PC-9 (cell line): ENCODE measurements around the gene TRAPPC3. TPM values are rescaled to one million over a fixed set of nuclear protein-coding genes. Genes with fewer than 3 reads are reported as not detected.
A peak's percentile ranks its signal among the peaks of the same experiment; 100 is the strongest.

Source experiments
- BruUV-seq: library from RNA; stranded (reverse); fragments of 400-500 nt; replicated peaks from 2 replicates; lab custom pipeline; 2021; lab: Mats Ljungman, UMichigan
- CTCF ChIA-PET: fragments of 300-600 bp; sonication (Branson Sonifier 250); formaldehyde crosslinking; loops from one replicate; lab custom pipeline; 2022; ENCODE audit warnings: antibody characterized with exemption; lab: Charles Lee
- POLR2A ChIA-PET: fragments of 300-600 bp; sonication (Branson Sonifier 250); formaldehyde crosslinking; loops from one replicate; lab custom pipeline; 2022; ENCODE audit warnings: antibody characterized with exemption; ENCODE audit not compliant: unreplicated experiment; lab: Charles Lee
- DNase-seq, 2 experiments: peaks; one replicate each; pipeline versions ENCODE4 v3.0.0 to v3.0.0-alpha.2; 2015 to 2022; ENCODE audit warnings: mixed read lengths in 1 of 2
- H2AFZ ChIP-seq: fragments of 200-600 bp; sonication (generic); 2 replicates; pipeline ENCODE4 v1.8.1; 2017; ENCODE audit warnings: antibody characterized with exemption
- H3F3A ChIP-seq: fragments of 200-600 bp; sonication (generic); 2 replicates; pipeline ENCODE4 v1.8.1; 2017; ENCODE audit warnings: antibody characterized with exemption, mild to moderate bottlenecking, low read depth; ENCODE audit not compliant: insufficient read depth
- H3K27ac ChIP-seq: fragments of 200-600 bp; sonication (generic); 2 replicates; pipeline ENCODE4 v1.6.1; 2016; ENCODE audit warnings: mixed run types
- H3K27me3 ChIP-seq: fragments of 200-600 bp; sonication (generic); 2 replicates; pipeline ENCODE4 v1.6.1; 2016; ENCODE audit warnings: low read depth, mixed run types; ENCODE audit not compliant: insufficient read depth
- H3K36me3 ChIP-seq: fragments of 200-600 bp; sonication (generic); 2 replicates; pipeline ENCODE4 v1.6.1; 2016; ENCODE audit warnings: low read depth, mixed run types
- H3K4me1 ChIP-seq: fragments of 200-600 bp; sonication (generic); replicated peaks from 2 replicates; pipeline ENCODE4 v1.6.1; 2016; ENCODE audit warnings: mixed run types; ENCODE audit not compliant: insufficient read depth
- H3K4me2 ChIP-seq: fragments of 200-600 bp; sonication (generic); 2 replicates; pipeline ENCODE4 v1.6.1; 2017; ENCODE audit warnings: mixed run types
- H3K4me3 ChIP-seq: fragments of 200-600 bp; sonication (generic); 2 replicates; pipeline ENCODE4 v1.6.1; 2016; ENCODE audit warnings: mixed run types
- H3K79me2 ChIP-seq: fragments of 200-600 bp; sonication (generic); 2 replicates; pipeline ENCODE4 v1.6.1; 2017; ENCODE audit warnings: low read depth, mixed run types
- H3K9me2 ChIP-seq: fragments of 200-600 bp; sonication (generic); 2 replicates; pipeline ENCODE4 v1.8.1; 2017; ENCODE audit warnings: mild to moderate bottlenecking; ENCODE audit not compliant: insufficient read depth
- H3K9me3 ChIP-seq: fragments of 200-600 bp; sonication (generic); 2 replicates; pipeline ENCODE4 v1.8.1; 2016; ENCODE audit warnings: low read depth; ENCODE audit not compliant: insufficient read depth
- H4K20me1 ChIP-seq: fragments of 200-600 bp; sonication (generic); 2 replicates; pipeline ENCODE4 v1.8.1; 2017; ENCODE audit not compliant: insufficient read depth
- CTCF ChIP-seq: fragments of 200-600 bp; sonication (generic); conservative IDR thresholded peaks from 2 replicates; pipeline ENCODE4 v1.6.1; 2017; ENCODE audit warnings: mixed run types, antibody characterized with exemption, mild to moderate bottlenecking, moderate library complexity
- EZH2 ChIP-seq: fragments of 200-600 bp; sonication (generic); IDR thresholded peaks from 2 replicates; pipeline ENCODE4 v1.8.0; 2017; ENCODE audit warnings: antibody characterized with exemption, low read depth
- intact Hi-C: fragments of 100-400 bp; cut with micrococcal nuclease; formaldehyde crosslinking; loops from one replicate; pipeline ENCODE4 v1.10.0; 2022; ENCODE audit not compliant: unreplicated experiment
- total RNA-seq: library from RNA; stranded (reverse); gene quantifications from 2 replicates; pipeline ENCODE4 v1.2.3, GENCODE V29; 2021

Gene TRAPPC3
- total RNA-seq, 1 experiment from 2014 or later: 116 TPM

- BruUV-seq: no TSS peak
- no peaks in the 10 kb centered on the region for H4K20me1 ChIP-seq
- POLR2A ChIA-PET: no interaction called here
- H2AFZ ChIP-seq: no peak overlapping the region
- H3K79me2 ChIP-seq: no peaks in the 10 kb centered on the region
- CTCF ChIA-PET: interaction anchor here (0.6 to 1.3 kb wide), 3 partner anchors 33 to 158 kb away, joined by 6 to 15 read pairs (median 12); no protein-coding TSS in a partner anchor
- H3K4me2 ChIP-seq: peak overlapping the region; percentile 69; the same call in 1 of the 2 replicates
- TF ChIP-seq CTCF (no peak), EZH2 (no peak)
- no peaks in the 10 kb centered on the region for H3K36me3 ChIP-seq
- no peaks in the 10 kb centered on the region for H3K9me2 ChIP-seq
- no peak for DNase-seq
- intact Hi-C loops: loop anchor here (1.0 kb wide), 4 partner anchors 34 to 124 kb away; partner anchors contain the start of genes THRAP3 and TRAPPC3
- no peaks in the 10 kb centered on the region for H3K27me3 ChIP-seq
- no peaks in the 10 kb centered on the region for H3K9me3 ChIP-seq
- H3K27ac ChIP-seq: no peak overlapping the region
- no peak overlapping the region for H3K4me3 ChIP-seq
- peaks cover 9% of the 10 kb centered on the region; the same call in 1 of the 2 replicates for H3F3A ChIP-seq
- H3K4me1 ChIP-seq: peaks cover 4% of the 10 kb centered on the region; the same call in 1 of the 2 replicates
Measured at GRCh38 chr1:36100376-36100775, 48.9 kb downstream of the TRAPPC3 start.

DNA sequence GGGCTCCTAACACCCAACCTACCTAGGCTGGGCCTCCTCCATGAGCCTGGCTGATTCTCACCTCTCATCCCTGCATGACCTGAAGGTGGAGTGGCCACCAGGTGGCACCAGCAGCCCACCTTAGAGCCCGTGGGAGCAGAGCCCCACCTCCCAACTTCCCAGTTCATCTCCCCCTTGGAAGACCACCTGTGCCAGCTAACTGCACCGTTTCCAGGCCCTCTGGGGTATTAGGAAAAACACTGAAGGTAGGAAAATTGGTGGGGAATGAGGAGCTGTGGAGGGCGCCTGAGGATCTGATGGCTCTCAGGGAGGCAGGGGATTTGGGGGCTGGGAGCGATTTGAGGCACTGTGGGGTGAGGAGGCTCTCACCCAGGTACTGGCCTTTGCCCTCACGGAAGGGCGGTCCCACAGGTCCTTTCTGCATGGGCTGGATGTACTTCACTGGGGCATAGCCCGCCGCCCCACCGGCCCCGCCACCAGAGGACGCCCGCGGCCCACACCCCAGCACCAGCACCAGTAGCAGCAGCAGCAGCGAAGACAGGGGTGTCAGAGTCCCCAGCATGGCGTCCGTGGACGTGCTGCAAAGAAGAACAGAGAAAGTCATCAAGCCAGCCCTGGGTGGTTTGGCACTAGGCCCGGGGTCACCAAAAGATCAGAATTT, 49.5 kb downstream of the TRAPPC3 start:
- H3K27me3 ChIP-seq: no peaks in the 10 kb centered on the region
- no peak overlapping the region for H3K4me3 ChIP-seq
- ChIA-PET POLR2A (interaction anchor here (0.7 kb wide), 1 partner anchor 144 kb away, joined by 5 read pairs; no protein-coding TSS in a partner anchor), CTCF (interaction anchor here (0.5 to 1.3 kb wide), 7 partner anchors 10 to 184 kb away, joined by 3 to 15 read pairs (median 6); no protein-coding TSS in a partner anchor)
- BruUV-seq: no TSS peak
- no peaks in the 10 kb centered on the region for H3K79me2 ChIP-seq
- no peaks in the 10 kb centered on the region for H3K9me2 ChIP-seq
- H3F3A ChIP-seq: peaks cover 14% of the 10 kb centered on the region; the same call in 1 of the 2 replicates
- DNase-seq: peak; percentile 71 to 94
- no peaks in the 10 kb centered on the region for H3K9me3 ChIP-seq
- H3K36me3 ChIP-seq: no peaks in the 10 kb centered on the region
- H3K27ac ChIP-seq: no peak overlapping the region
- TF ChIP-seq CTCF (peak; percentile 91), EZH2 (no peak)
- H3K4me1 ChIP-seq: peaks cover 4% of the 10 kb centered on the region; the same call in 1 of the 2 replicates
- intact Hi-C loops: loop anchor here (1.0 to 2.0 kb wide), 7 partner anchors 34 to 320 kb away; partner anchors contain the start of genes THRAP3 and TRAPPC3
- H2AFZ ChIP-seq: no peak overlapping the region
- H4K20me1 ChIP-seq: no peaks in the 10 kb centered on the region
- H3K4me2 ChIP-seq: peak overlapping the region; percentile 69

DNA sequence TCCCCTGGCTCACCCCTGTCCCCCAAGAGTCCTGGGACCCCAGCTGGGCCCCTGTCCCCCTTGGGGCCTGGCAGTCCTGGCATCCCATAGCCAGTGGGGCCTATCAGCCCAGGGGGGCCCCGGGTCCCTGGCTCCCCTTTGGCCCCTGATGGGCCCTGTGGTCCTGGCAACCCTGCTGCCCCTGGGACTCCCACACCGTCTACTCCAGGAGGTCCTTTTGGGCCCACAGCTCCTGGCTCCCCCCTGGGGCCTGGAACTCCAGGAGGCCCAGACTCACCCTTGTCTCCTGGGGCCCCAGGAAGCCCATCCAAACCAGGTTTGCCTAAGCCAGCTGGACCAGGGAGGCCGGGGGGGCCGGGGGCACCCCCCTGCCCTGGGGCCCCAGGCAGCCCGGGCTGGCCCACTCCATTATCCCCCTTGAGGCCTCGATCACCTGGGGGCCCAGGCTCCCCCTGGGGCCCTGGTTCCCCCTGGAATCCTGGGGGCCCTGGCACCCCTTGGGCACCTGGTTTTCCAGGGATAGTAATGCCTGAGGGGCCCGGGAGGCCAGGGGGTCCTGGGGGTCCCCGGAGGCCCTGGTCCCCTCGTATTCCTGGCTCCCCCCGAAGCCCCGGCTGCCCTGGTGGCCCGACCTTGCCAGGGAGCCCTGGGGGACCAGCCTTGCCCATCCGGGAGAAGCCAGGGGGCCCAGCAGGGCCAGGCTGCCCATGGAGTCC, 50.5 kb downstream of the TRAPPC3 start:
- intact Hi-C loops: loop anchor here (1.0 to 2.0 kb wide), 3 partner anchors 186 to 321 kb away; no protein-coding TSS in a partner anchor
- CTCF ChIA-PET: interaction anchor here (0.6 to 0.7 kb wide), 2 partner anchors 38 to 278 kb away, joined by 3 to 17 read pairs; no protein-coding TSS in a partner anchor
- H3K9me3 ChIP-seq: no peaks in the 10 kb centered on the region
- no peaks in the 10 kb centered on the region for H3K9me2 ChIP-seq
- no peak for TF ChIP-seq CTCF
- TF ChIP-seq EZH2: no peak
- peaks cover 18% of the 10 kb centered on the region; the same call in 1 of the 2 replicates for H3F3A ChIP-seq
- no peaks in the 10 kb centered on the region for H3K27me3 ChIP-seq
- H3K79me2 ChIP-seq: no peaks in the 10 kb centered on the region
- peaks cover 4% of the 10 kb centered on the region; the same call in 1 of the 2 replicates for H3K4me1 ChIP-seq
- peaks cover 7% of the 10 kb centered on the region for H4K20me1 ChIP-seq
- no peak overlapping the region for H3K4me2 ChIP-seq
- H3K36me3 ChIP-seq: peaks cover 10% of the 10 kb centered on the region; the same call in 1 of the 2 replicates
- no peak overlapping the region for H2AFZ ChIP-seq
- no TSS peak for BruUV-seq
- DNase-seq: no peak
- H3K4me3 ChIP-seq: no peak overlapping the region
- H3K27ac ChIP-seq: no peak overlapping the region
- POLR2A ChIA-PET: no interaction called here
